Frontal cortex (tissue), 4 donors: ENCODE data around the gene TLE5. TPM values are rescaled to one million over a fixed set of nuclear protein-coding genes. Genes with fewer than 3 reads are reported as not detected.
"Not testable (repeated sequence)": the region's sequence is repeated elsewhere in the genome, so short reads cannot be mapped to it uniquely, and the experiment has no call there.

Source experiments
- DNase-seq, 2 donors: peaks; one replicate each; pipeline ENCODE4 v3.0.0; 2012; ENCODE audit warnings: low spot score in 2 of 2
- FAIRE-seq: peaks from 2 replicates; lab custom pipeline; 2012; peaks lifted over from hg19 to GRCh38; lab: Jason Lieb, UNC
- total RNA-seq: library from RNA; depleted of rRNA; stranded (reverse); fragments of >200 nt; gene quantifications from one replicate; pipeline ENCODE4 v1.2.3, GENCODE V29; 2014
- donor health status: control.
- donor health status: control.
- donor health status: control.

Gene TLE5
- total RNA-seq, 1 donor from 2014 or later, result 97.4 TPM

- DNase-seq (no peak), FAIRE-seq (no peak)
These were observed 35.2 kb upstream of the TLE5 start for GRCh38 chr19:3097442-3097871.

GRCh38 chr19:3096902-3097326 lies 34.6 kb upstream of the TLE5 start:
- no peak for FAIRE-seq
- no peak for DNase-seq

- FAIRE-seq, result no peak
- DNase-seq, result no peak
These were observed 34.1 kb upstream of the TLE5 start for GRCh38 chr19:3096267-3096901.

GRCh38 chr19:3095441-3096191 lies 33.3 kb upstream of the TLE5 start:
- DNase-seq (no peak), FAIRE-seq (no peak)

GRCh38 chr19:3094601-3095440 lies 32.5 kb upstream of the TLE5 start:
- FAIRE-seq (no peak), DNase-seq (no peak)

- not testable (repeated sequence) for FAIRE-seq, DNase-seq
These were observed 27.1 kb upstream of the TLE5 start for GRCh38 chr19:3089299-3089855.

- FAIRE-seq, result no peak
These were observed 25.5 kb upstream of the TLE5 start for GRCh38 chr19:3087769-3088168.

GRCh38 chr19:3084943-3085342 lies 22.6 kb upstream of the TLE5 start:
- DNase-seq (no peak), FAIRE-seq (no peak)

More at GRCh38 chr19:3087769-3088168, 25.5 kb upstream of the TLE5 start:
- DNase-seq, result no peak

GRCh38 chr19:3083964-3084363 lies 21.7 kb upstream of the TLE5 start:
- no peak for DNase-seq
- no peak for FAIRE-seq

GRCh38 chr19:3082331-3082730 lies 20.0 kb upstream of the TLE5 start:
- FAIRE-seq, result no peak
- no peak for DNase-seq

GRCh38 chr19:3080286-3080685 lies 18.0 kb upstream of the TLE5 start:
- no peak for DNase-seq
- FAIRE-seq, result no peak

GRCh38 chr19:3079578-3079977 lies 17.3 kb upstream of the TLE5 start:
- DNase-seq (no peak), FAIRE-seq (no peak)

- FAIRE-seq (no peak), DNase-seq (peak in 1 of 2 donors; percentile 75)
These were observed 13.5 kb upstream of the TLE5 start for GRCh38 chr19:3075605-3076431.

- no peak for FAIRE-seq
- DNase-seq, result no peak
These were observed 11.8 kb upstream of the TLE5 start for GRCh38 chr19:3073931-3074595.

GRCh38 chr19:3073159-3073563 lies 10.9 kb upstream of the TLE5 start:
- DNase-seq (peak in 1 of 2 donors; percentile 32), FAIRE-seq (no peak)

GRCh38 chr19:3071768-3072167 lies 9.5 kb upstream of the TLE5 start:
- FAIRE-seq (no peak), DNase-seq (no peak)

- no peak for FAIRE-seq
- DNase-seq, result no peak
These were observed 5.8 kb upstream of the TLE5 start for GRCh38 chr19:3068071-3068470.

GRCh38 chr19:3067563-3067962 lies 5.3 kb upstream of the TLE5 start:
- no peak for FAIRE-seq
- peak in 1 of 2 donors; percentile 6 for DNase-seq
